HepG2 (cell line): ENCODE data around the gene PNKD. TPM values are rescaled to one million over a fixed set of nuclear protein-coding genes. Genes with fewer than 3 reads are reported as not detected.
A peak's percentile ranks its signal among the peaks of the same experiment; 100 is the strongest.

ENCODE experiments used
- microRNA-seq: library from miRNA; unstranded; fragments of <30 nt; microRNA quantifications from one replicate; pipeline ENCODE4, GENCODE V29; 2020
- polyA plus RNA-seq, 8 experiments: library from polyadenylated mRNA; depleted of rRNA in 3 of 8; stranded (reverse) in 7 of 8; unstranded in 1 of 8; fragments of >200 nt; fragmentation: Illumina TruSeq in 4 of 8; extraction: Trizol in 4 of 8; gene quantifications; 2 replicates each; pipeline versions ENCODE4 v1.2.1 to v1.2.3, GENCODE V29; 2011 to 2016; ENCODE audit warnings: low read depth in 4 of 8, missing spikeins in 1 of 8, mixed read lengths in 1 of 8; ENCODE audit not compliant: insufficient read depth in 1 of 8
- small RNA-seq, 3 experiments: library from RNA; depleted of rRNA; stranded (forward); fragments of <200 nt; gene quantifications; one replicate each; pipeline ENCODE3, GENCODE V24; 2012; ENCODE audit warnings: low read depth in 2 of 3, low replicate concordance in 1 of 3; ENCODE audit not compliant: insufficient read length in 3 of 3, insufficient read depth in 2 of 3
- total RNA-seq, 5 experiments: library from RNA; depleted of rRNA; stranded (reverse); fragments of >200 nt; fragmentation: Illumina TruSeq; extraction: Trizol; gene quantifications; 2 replicates each; pipeline ENCODE4 v1.2.3, GENCODE V29; 2016; ENCODE audit warnings: low read depth in 1 of 5

PNKD gene
- total and polyA plus RNA-seq, 2 of the 13 experiments (the other 11 are each of a cell fraction or from before 2014, with no cell fraction given), result 55.9 to 80.4 TPM

Small RNA genes within 50 kb of the gene (microRNA-seq; reads per million reads assigned to microRNA genes)
- gene MIR6513, result 1.9 reads per million, percentile 8 among the genes with 10 or more reads in this experiment
- 1.4 reads per million for gene MIR6810

Small RNA genes within 50 kb of the gene (small RNA-seq; reads per million reads assigned to genes)
- gene MIR6810, result 0 to 0.33 (median 0) reads per million in 3 experiments

Other genes with a start within 250 kb of the PNKD start
- not detected in 2 replicates for gene RUFY4, start 201.3 kb upstream of the PNKD start, total RNA-seq (2016; rRNA removed; fragmentation: Illumina TruSeq; extraction: Trizol)
- gene RUFY4, start 201.3 kb upstream of the PNKD start, polyA plus RNA-seq (2011; rRNA removed), result not detected in 2 replicates
- gene CXCR2, start 144.5 kb upstream of the PNKD start, total RNA-seq (2016; rRNA removed; fragmentation: Illumina TruSeq; extraction: Trizol), result not detected in 2 replicates
- gene CXCR2, start 144.5 kb upstream of the PNKD start, polyA plus RNA-seq (2011; rRNA removed), result not detected in 2 replicates
- not detected in 2 replicates for gene CXCR1, start 103.6 kb upstream of the PNKD start, total RNA-seq (2016; rRNA removed; fragmentation: Illumina TruSeq; extraction: Trizol)
- not detected in 2 replicates for gene CXCR1, start 103.6 kb upstream of the PNKD start, polyA plus RNA-seq (2011; rRNA removed)
- gene ARPC2, start 53.3 kb upstream of the PNKD start, total RNA-seq (2016; rRNA removed; fragmentation: Illumina TruSeq; extraction: Trizol), result 168 and 201 TPM in 2 replicates
- 257 and 303 TPM in 2 replicates for gene ARPC2, start 53.3 kb upstream of the PNKD start, polyA plus RNA-seq (2011; rRNA removed)
- 0.09 TPM in 1 of 2 replicates, not detected in the other for gene GPBAR1, start 9.5 kb upstream of the PNKD start, total RNA-seq (2016; rRNA removed; fragmentation: Illumina TruSeq; extraction: Trizol)
- gene GPBAR1, start 9.5 kb upstream of the PNKD start, polyA plus RNA-seq (2011; rRNA removed), result 0.05 and 0.09 TPM in 2 replicates
- gene AAMP, start 382 bp upstream of the PNKD start, total RNA-seq (2016; rRNA removed; fragmentation: Illumina TruSeq; extraction: Trizol), result 186 and 241 TPM in 2 replicates
- 110 and 119 TPM in 2 replicates for gene AAMP, start 382 bp upstream of the PNKD start, polyA plus RNA-seq (2011; rRNA removed)
- 69.7 and 139 TPM in 2 replicates for gene TMBIM1, start 22.0 kb downstream of the PNKD start, total RNA-seq (2016; rRNA removed; fragmentation: Illumina TruSeq; extraction: Trizol)
- 127 and 181 TPM in 2 replicates for gene TMBIM1, start 22.0 kb downstream of the PNKD start, polyA plus RNA-seq (2011; rRNA removed)
- 0.22 TPM in 1 of 2 replicates, not detected in the other for gene CATIP, start 86.3 kb downstream of the PNKD start, total RNA-seq (2016; rRNA removed; fragmentation: Illumina TruSeq; extraction: Trizol)
- gene CATIP, start 86.3 kb downstream of the PNKD start, polyA plus RNA-seq (2011; rRNA removed), result 0.07 and 0.09 TPM in 2 replicates
- 0.21 and 0.33 TPM in 2 replicates for gene SLC11A1, start 111.8 kb downstream of the PNKD start, total RNA-seq (2016; rRNA removed; fragmentation: Illumina TruSeq; extraction: Trizol)
- 2.3 and 2.5 TPM in 2 replicates for gene SLC11A1, start 111.8 kb downstream of the PNKD start, polyA plus RNA-seq (2011; rRNA removed)
- 78.5 and 91.0 TPM in 2 replicates for gene CTDSP1, start 129.3 kb downstream of the PNKD start, total RNA-seq (2016; rRNA removed; fragmentation: Illumina TruSeq; extraction: Trizol)
- 268 and 270 TPM in 2 replicates for gene CTDSP1, start 129.3 kb downstream of the PNKD start, polyA plus RNA-seq (2011; rRNA removed)
- 301 and 337 TPM in 2 replicates for gene VIL1, start 148.6 kb downstream of the PNKD start, total RNA-seq (2016; rRNA removed; fragmentation: Illumina TruSeq; extraction: Trizol)
- gene VIL1, start 148.6 kb downstream of the PNKD start, polyA plus RNA-seq (2011; rRNA removed), result 287 and 352 TPM in 2 replicates